Smooth muscle cell of the brain vasculature (primary cell): ENCODE results near the gene MAPK1.
"Not testable (repeated sequence)": the region's sequence is repeated elsewhere in the genome, so short reads cannot be mapped to it uniquely, and the experiment has no call there.

ENCODE experiments used
- DNase-seq: peaks from one replicate; pipeline ENCODE4 v3.0.0-alpha.2; 2012; ENCODE audit warnings: low read depth, low spot score

The MAPK1 gene

GRCh38 chr22:21791635-21792625 lies 75.5 kb downstream of the MAPK1 start:
- DNase-seq, result no peak

- not testable (repeated sequence) for DNase-seq
Measured at GRCh38 chr22:21790849-21791610, 76.4 kb downstream of the MAPK1 start.

- no peak for DNase-seq
Measured at GRCh38 chr22:21790359-21790758, 77.1 kb downstream of the MAPK1 start.

GRCh38 chr22:21787565-21787964 lies 79.9 kb downstream of the MAPK1 start:
- DNase-seq, result not testable (repeated sequence)

- no peak for DNase-seq
Measured at GRCh38 chr22:21780259-21780658, 87.2 kb downstream of the MAPK1 start.

GRCh38 chr22:21779444-21779843 lies 88.0 kb downstream of the MAPK1 start:
- no peak for DNase-seq

- DNase-seq, result no peak
Measured at GRCh38 chr22:21778705-21779363, 88.6 kb downstream of the MAPK1 start.

- DNase-seq, result no peak
Measured at GRCh38 chr22:21771631-21771976, 95.8 kb downstream of the MAPK1 start.

GRCh38 chr22:21768435-21768834 lies 99.0 kb downstream of the MAPK1 start:
- DNase-seq, result no peak

- no peak for DNase-seq
Measured at GRCh38 chr22:21766691-21767462, 100.6 kb downstream of the MAPK1 start.

GRCh38 chr22:21765909-21766529 lies 101.4 kb downstream of the MAPK1 start:
- DNase-seq, result no peak

GRCh38 chr22:21764038-21764804 lies 103.2 kb downstream of the MAPK1 start:
- DNase-seq, result no peak

GRCh38 chr22:21762712-21763581 lies 104.5 kb downstream of the MAPK1 start:
- no peak for DNase-seq

GRCh38 chr22:21761994-21762680 lies 105.3 kb downstream of the MAPK1 start:
- DNase-seq, result no peak

GRCh38 chr22:21761086-21761485 lies 106.4 kb downstream of the MAPK1 start:
- DNase-seq, result no peak

- DNase-seq, result no peak
Measured at GRCh38 chr22:21760640-21761039, 106.8 kb downstream of the MAPK1 start.

- no peak for DNase-seq
Measured at GRCh38 chr22:21759646-21760376, 107.6 kb downstream of the MAPK1 start.

- no peak for DNase-seq
Measured at GRCh38 chr22:21759093-21759492, 108.4 kb downstream of the MAPK1 start.
